HG03045 (cell line): ENCODE data around the gene PYDC2.

Source experiments
- ATAC-seq: cut with Tn5 transposase; IDR thresholded peaks from one replicate; pipeline ENCODE4 v1.9.1; 2021; ENCODE audit warnings: mild to moderate bottlenecking, moderate library complexity; ENCODE audit not compliant: unreplicated experiment

The PYDC2 gene

GRCh38 chr3:191461113-191461595 lies at the start of gene PYDC2:
Gene PYDC2 (plus strand): TSS chr3:191461163. CDS start chr3:191461163, 0 bp downstream.
- no peak for ATAC-seq

GRCh38 chr3:191412759-191413158 lies 48.2 kb upstream of the PYDC2 start:
- no peak for ATAC-seq

DNA sequence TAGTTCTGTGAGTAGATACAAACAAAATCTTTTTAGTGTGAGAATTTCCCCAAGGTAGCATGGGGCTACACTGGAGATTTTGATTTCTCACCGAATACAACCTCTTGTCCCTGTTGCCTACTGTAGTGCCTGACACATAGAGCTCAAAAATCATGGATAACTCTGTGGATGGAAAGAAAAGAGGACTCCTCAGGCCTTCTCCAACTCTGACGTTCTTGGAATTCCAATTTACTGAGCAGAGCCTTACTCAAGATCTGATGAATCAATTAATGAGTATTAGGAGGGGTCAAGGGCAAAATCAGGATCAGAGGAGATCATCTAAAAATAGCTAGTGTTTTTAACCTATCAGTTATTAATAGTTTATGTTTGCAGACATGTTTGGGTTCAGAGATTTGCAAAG lies 46.7 kb upstream of the PYDC2 start:
- ATAC-seq, result no peak

- ATAC-seq, result no peak
These were observed 46.2 kb upstream of the PYDC2 start for GRCh38 chr3:191414732-191415131.

DNA sequence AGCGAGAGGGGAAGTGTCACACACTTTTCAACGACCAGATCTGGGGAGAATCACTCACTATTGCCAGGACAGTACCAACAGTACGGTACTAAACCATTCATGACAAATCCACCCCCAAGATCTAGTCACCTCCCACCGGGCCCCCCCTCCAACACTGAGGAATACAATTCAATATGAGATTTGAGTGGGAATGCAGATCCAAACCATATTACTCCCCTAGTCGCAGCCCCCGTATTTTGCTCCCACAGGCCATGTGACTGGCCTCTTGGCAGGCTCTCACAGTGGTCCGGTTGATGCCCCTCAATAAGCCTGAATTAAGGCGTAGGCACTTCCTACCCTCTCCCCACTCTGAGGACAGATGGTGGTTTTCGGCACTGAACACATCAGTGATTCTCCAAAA lies 45.4 kb upstream of the PYDC2 start:
- no peak for ATAC-seq

- no peak for ATAC-seq
These were observed 43.6 kb upstream of the PYDC2 start for GRCh38 chr3:191417457-191417729.

GRCh38 chr3:191420771-191421170 lies 40.2 kb upstream of the PYDC2 start:
- ATAC-seq, result no peak

- ATAC-seq, result no peak
These were observed 36.1 kb upstream of the PYDC2 start for GRCh38 chr3:191424881-191425280.

DNA sequence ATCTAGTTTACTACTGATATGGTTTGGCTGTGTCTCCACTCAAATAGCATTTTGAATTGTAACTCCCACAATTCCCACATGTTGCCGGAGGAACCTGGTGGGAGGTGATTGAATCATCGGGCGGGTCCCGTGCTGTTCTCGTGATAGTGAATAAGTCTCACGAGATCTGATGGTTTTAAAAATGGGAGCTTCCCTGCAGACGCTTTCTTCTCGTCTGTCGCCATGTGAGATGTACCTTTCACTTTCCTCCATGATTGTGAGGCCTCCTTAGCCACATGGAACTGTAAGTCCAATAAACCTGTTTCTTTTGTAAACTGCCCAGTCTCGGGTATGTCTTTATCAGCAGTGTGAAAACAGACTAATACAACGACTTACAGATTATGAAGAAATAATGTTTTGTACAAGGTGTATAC lies 35.6 kb upstream of the PYDC2 start:
- no peak for ATAC-seq

DNA sequence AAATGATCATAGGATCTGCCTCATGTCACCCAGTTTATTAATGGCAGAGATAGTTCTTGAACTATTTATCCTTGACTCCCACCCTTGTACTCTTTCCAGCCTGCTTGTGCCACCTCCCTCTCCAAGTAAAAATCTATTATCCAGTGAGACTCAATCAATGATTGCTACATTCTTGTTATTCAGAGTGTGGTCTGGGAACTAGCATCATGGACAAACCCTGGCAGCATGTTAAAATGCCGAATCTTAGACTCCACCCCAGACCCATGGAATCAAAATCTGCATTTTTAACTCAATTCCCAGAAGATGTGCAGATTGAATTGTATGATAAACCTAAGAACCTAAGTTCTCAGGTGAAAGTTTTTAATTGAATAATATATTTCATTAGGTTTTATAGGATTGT lies 34.7 kb upstream of the PYDC2 start:
- ATAC-seq, result no peak

DNA sequence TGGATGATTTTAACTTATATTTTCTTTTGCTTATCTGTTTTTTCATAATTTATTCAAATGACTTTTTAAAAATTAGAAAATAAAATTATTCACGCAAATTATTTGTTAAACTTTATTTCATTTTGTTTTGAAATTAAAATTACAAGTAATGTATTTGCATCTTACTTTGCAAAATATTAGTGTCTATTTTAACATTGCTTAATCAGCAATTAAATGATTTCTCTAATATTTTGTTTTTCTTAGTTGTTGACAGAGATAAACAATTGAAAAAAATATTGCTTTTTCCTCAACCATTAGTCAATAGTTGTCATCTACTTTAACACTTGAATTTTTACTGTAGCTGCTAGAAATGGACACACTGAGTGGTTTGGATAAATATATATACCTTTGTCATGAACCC lies 32.8 kb upstream of the PYDC2 start:
- no peak for ATAC-seq

DNA sequence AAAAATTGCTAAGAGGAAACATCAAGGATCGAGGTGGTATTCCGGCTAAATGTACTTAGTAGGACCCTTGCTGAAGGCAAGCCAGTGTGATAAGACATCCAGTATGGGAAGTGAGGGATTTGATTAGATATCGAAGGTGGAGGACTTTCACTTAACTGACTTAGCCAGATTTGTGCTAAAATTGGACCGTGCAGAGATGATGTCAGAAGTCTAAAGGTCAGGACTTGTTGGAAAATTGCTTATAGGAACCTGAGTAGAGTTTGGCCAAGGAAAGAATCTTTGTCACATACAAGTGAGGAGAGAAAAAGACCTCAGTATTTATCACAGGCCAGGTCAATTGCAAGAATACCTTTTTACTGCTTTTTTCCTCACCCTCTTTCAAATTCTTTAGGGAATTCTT lies 30.9 kb upstream of the PYDC2 start:
- ATAC-seq, result no peak

DNA sequence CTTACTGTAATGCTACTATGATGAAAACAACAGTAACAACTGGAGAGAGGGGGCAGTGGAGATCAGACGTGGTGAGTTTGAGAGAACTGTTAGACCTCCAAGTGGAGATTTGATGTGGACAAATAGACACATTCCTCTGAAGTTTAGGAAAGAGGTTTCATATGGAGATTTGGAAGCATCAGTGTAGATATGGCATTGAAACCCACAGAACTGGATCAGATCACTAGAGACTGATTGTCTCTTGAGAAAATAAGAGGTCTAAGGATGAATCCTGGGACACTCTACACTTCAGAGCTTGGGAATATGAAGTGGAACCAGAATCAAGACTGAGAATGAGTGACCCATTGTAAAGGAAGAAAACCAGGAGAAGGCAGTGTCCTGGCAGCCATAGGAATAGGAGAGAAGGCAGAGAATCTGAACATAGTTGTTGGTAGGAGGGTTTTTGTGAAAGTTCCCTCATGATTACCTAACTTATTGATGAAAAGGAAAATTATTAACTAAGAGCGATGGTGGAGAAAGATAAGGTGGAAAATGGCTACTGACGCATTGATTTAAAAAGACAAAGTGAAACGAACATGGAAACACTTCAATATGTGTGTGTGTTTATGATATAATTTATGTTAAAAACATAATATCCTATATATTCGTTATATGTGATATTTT lies 29.7 kb upstream of the PYDC2 start:
- no peak for ATAC-seq

DNA sequence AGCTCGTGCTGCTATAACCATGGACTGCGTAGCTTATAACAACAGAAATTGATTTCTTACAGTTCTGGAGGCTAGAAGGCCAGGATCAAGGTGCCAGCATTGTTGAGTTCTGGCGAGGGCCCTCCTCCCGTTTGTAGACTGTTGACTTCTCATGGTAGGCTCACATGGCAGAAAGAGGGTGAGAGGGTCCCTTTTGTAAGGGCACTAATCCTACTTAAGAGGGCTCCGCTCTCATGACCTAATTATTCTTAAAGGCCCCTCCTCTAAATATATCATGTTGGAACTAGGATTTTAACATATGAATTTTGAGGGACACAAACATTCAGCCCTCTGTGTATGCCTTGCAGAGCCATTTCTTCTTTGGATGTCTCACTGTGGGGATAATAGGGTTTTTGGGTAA lies 28.8 kb upstream of the PYDC2 start:
- ATAC-seq, result no peak

- no peak for ATAC-seq
These were observed 26.9 kb upstream of the PYDC2 start for GRCh38 chr3:191434024-191434423.

- ATAC-seq, result no peak
These were observed 25.0 kb upstream of the PYDC2 start for GRCh38 chr3:191435981-191436380.

- ATAC-seq, result no peak
These were observed 22.7 kb upstream of the PYDC2 start for GRCh38 chr3:191438150-191438814.

GRCh38 chr3:191440532-191440931 lies 20.4 kb upstream of the PYDC2 start:
- no peak for ATAC-seq

GRCh38 chr3:191441687-191442086 lies 19.3 kb upstream of the PYDC2 start:
- no peak for ATAC-seq

GRCh38 chr3:191444569-191444968 lies 16.4 kb upstream of the PYDC2 start:
- ATAC-seq, result no peak

DNA sequence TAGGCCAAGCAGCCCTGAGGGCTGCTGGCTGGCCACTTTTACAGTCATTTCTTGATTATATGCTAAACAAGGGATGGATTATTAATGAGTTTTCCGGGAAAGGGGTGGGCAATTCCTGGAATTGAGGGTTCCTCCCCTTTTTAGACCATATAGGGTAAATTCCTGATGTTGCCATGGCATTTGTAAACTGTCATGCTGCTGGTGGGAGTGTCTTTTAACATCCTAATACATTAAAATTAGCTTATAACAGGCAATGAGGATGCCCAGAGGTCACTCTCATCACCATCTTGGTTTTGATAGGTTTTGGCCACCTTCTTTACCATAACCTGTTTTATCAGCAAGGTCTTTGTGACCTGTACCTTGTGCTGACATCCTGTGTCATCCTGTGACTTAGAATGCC lies 11.7 kb upstream of the PYDC2 start:
- ATAC-seq, result no peak

- ATAC-seq, result no peak
These were observed 5.6 kb upstream of the PYDC2 start for GRCh38 chr3:191455257-191455952.
